ENCODE measurements around the gene PPP4C.
A peak's percentile ranks its signal among the peaks of the same experiment; 100 is the strongest.
"Not testable (repeated sequence)": the region's sequence is repeated elsewhere in the genome, so short reads cannot be mapped to it uniquely, and the experiment has no call there.

The PPP4C gene

GRCh38 chr16:30075503-30076275, at the start of gene PPP4C:
TSS of gene PPP4C (plus strand) at chr16:30075994. CDS start at chr16:30076378, 384 bp downstream.
- peak; percentile 89 for DNase-seq

- no peak for DNase-seq
Measured at GRCh38 chr16:30026449-30026848, 49.3 kb upstream of the PPP4C start.

- DNase-seq: no peak
Measured at GRCh38 chr16:30027588-30028437, 48.0 kb upstream of the PPP4C start.

GRCh38 chr16:30028438-30029076, 47.2 kb upstream of the PPP4C start:
- DNase-seq: no peak

- no peak for DNase-seq
Measured at GRCh38 chr16:30030011-30030685, 45.6 kb upstream of the PPP4C start.

GRCh38 chr16:30030841-30031413, 44.9 kb upstream of the PPP4C start, which contains the start of gene TLCD3B:
TSS of gene TLCD3B (minus strand) at chr16:30031271. CDS start at chr16:30030527, 744 bp downstream.
- DNase-seq: no peak

GRCh38 chr16:30031477-30031918, 44.3 kb upstream of the PPP4C start:
- no peak for DNase-seq

GRCh38 chr16:30032083-30032819, 43.5 kb upstream of the PPP4C start:
- DNase-seq: peak; percentile 76

GRCh38 chr16:30033270-30033669, 42.5 kb upstream of the PPP4C start:
- peak; percentile 35 for DNase-seq

- no peak for DNase-seq
Measured at GRCh38 chr16:30040221-30040620, 35.6 kb upstream of the PPP4C start.

GRCh38 chr16:30040690-30041089, 35.1 kb upstream of the PPP4C start:
- not testable (repeated sequence) for DNase-seq

- DNase-seq: no peak
Measured at GRCh38 chr16:30041841-30042240, 34.0 kb upstream of the PPP4C start.

- no peak for DNase-seq
Measured at GRCh38 chr16:30046178-30046577, 29.6 kb upstream of the PPP4C start.

GRCh38 chr16:30046588-30046987, 29.2 kb upstream of the PPP4C start:
- DNase-seq: no peak

GRCh38 chr16:30049871-30050270, 25.9 kb upstream of the PPP4C start:
- no peak for DNase-seq

- DNase-seq: no peak
Measured at GRCh38 chr16:30051518-30051917, 24.3 kb upstream of the PPP4C start.

- DNase-seq: peak; percentile 94
Measured at GRCh38 chr16:30052671-30053372, 23.0 kb upstream of the PPP4C start.

- DNase-seq: no peak
Measured at GRCh38 chr16:30053376-30054015, 22.3 kb upstream of the PPP4C start.

GRCh38 chr16:30054451-30054850, 21.3 kb upstream of the PPP4C start:
- DNase-seq: no peak

GRCh38 chr16:30054959-30055553, 20.7 kb upstream of the PPP4C start:
- DNase-seq: peak; percentile 61
